Progenitor cell of endocrine pancreas (in vitro differentiated cells): ENCODE data around the gene PTH1R. TPM values are rescaled to one million over a fixed set of nuclear protein-coding genes. Genes with fewer than 3 reads are reported as not detected.
A peak's percentile ranks its signal among the peaks of the same experiment; 100 is the strongest.

ENCODE experiments used
- DNase-seq: peaks from one replicate; pipeline ENCODE4 v3.0.0; 2021; ENCODE audit warnings: low spot score; ENCODE audit not compliant: unreplicated experiment
- H3K27ac Mint-ChIP-seq: 2 replicates; pipeline ENCODE4 v1.8.0; 2021; ENCODE audit warnings: mild to moderate bottlenecking, moderate library complexity, mixed read lengths
- H3K27me3 Mint-ChIP-seq: 2 replicates; pipeline ENCODE4 v1.8.0; 2021; ENCODE audit warnings: mixed read lengths
- H3K36me3 Mint-ChIP-seq: 2 replicates; pipeline ENCODE4 v1.8.0; 2022; ENCODE audit warnings: mixed read lengths; ENCODE audit not compliant: insufficient read depth
- H3K4me1 Mint-ChIP-seq: 2 replicates; pipeline ENCODE4 v1.8.0; 2021; ENCODE audit warnings: low read depth, mixed read lengths
- H3K4me3 Mint-ChIP-seq: 2 replicates; pipeline ENCODE4 v1.8.0; 2021; ENCODE audit warnings: low read depth, mild to moderate bottlenecking, moderate library complexity, mixed read lengths
- H3K9me3 Mint-ChIP-seq: 2 replicates; pipeline ENCODE4 v1.8.0; 2021; ENCODE audit warnings: low read depth, mixed read lengths
- CTCF ChIP-seq: fragments of 200-600 bp; sonication (generic); IDR thresholded peaks from one replicate; pipeline ENCODE4 v1.5.0; 2021; ENCODE audit warnings: antibody characterized with exemption, mild to moderate bottlenecking; ENCODE audit not compliant: unreplicated experiment
- total RNA-seq: library from RNA; stranded (reverse); gene quantifications from 2 replicates; pipeline ENCODE4 v1.2.1, GENCODE V29; 2021

PTH1R gene
- total RNA-seq, 1 donor from 2014 or later = 0.26 TPM

DNA sequence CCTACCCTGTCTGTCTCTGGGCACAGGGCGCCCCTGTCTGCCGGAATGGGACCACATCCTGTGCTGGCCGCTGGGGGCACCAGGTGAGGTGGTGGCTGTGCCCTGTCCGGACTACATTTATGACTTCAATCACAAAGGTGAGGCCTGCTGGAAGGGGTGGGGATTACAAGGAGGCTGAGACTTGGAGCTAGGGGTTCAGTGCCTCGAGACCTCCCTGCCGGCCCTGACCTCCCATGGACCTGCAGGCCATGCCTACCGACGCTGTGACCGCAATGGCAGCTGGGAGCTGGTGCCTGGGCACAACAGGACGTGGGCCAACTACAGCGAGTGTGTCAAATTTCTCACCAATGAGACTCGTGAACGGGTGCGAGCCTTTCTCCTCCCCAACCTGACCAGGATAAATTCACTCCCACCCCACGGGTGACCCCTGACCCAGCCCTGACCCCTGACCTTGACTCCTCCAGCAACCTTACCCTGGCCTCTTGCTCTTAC lies 20.4 kb downstream of the PTH1R start:
- peak; percentile 26 for TF ChIP-seq CTCF
- Mint-ChIP-seq H3K27me3 (peaks cover 27% of the 10 kb centered on the region), H3K4me1 (no peaks in the 10 kb centered on the region), H3K27ac (no peak overlapping the region), H3K4me3 (no peak overlapping the region), H3K36me3 (no peaks in the 10 kb centered on the region), H3K9me3 (no peaks in the 10 kb centered on the region)
- no peak for DNase-seq

DNA sequence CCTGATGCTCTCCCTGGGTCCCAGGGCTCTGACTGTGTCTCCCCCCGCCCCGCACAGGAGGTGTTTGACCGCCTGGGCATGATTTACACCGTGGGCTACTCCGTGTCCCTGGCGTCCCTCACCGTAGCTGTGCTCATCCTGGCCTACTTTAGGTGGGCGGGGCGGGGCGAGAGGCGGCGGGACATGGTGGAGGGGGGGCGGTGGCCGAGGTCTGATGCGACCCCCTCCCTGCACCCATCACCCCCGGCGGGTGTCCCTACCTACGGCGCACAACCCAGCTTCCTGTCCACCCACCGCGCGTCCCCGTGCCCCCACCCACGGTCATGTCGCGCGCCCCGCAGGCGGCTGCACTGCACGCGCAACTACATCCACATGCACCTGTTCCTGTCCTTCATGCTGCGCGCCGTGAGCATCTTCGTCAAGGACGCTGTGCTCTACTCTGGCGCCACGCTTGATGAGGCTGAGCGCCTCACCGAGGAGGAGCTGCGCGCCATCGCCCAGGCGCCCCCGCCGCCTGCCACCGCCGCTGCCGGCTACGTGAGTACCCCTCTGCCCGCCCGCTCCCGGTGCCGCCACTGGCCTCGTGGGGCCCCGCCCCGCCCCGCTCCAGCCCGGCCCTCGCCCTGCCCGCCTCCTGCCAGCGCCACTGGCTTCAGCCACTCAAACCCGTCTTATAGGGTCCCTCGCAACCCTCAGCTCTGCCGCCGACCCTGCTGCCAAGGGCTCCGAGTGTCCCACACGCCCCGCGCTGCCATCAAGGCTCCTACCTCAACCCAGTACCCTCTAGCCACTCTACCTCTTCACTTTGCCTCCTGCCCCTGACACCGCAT lies 21.0 kb downstream of the PTH1R start:
- Mint-ChIP-seq H3K4me1 (no peaks in the 10 kb centered on the region), H3K27me3 (peaks cover 23% of the 10 kb centered on the region)
- DNase-seq = no peak

GRCh38 chr3:46899151-46900006 lies 21.9 kb downstream of the PTH1R start:
- no peak overlapping the region for H3K27ac Mint-ChIP-seq
- peaks cover 18% of the 10 kb centered on the region for H3K27me3 Mint-ChIP-seq
- no peaks in the 10 kb centered on the region for H3K9me3 Mint-ChIP-seq
- no peak for DNase-seq
- H3K4me3 Mint-ChIP-seq = no peak overlapping the region
- no peaks in the 10 kb centered on the region for H3K4me1 Mint-ChIP-seq
- H3K36me3 Mint-ChIP-seq = no peaks in the 10 kb centered on the region
- no peak for TF ChIP-seq CTCF

More for the DNA sequence above, 21.0 kb downstream of the PTH1R start:
- TF ChIP-seq CTCF = no peak
- Mint-ChIP-seq H3K4me3 (no peak overlapping the region), H3K36me3 (no peaks in the 10 kb centered on the region), H3K27ac (no peak overlapping the region), H3K9me3 (no peaks in the 10 kb centered on the region)

GRCh38 chr3:46900007-46900292 lies 22.4 kb downstream of the PTH1R start:
- H3K27me3 Mint-ChIP-seq = peaks cover 17% of the 10 kb centered on the region
- no peaks in the 10 kb centered on the region for H3K9me3 Mint-ChIP-seq
- no peaks in the 10 kb centered on the region for H3K4me1 Mint-ChIP-seq

More at GRCh38 chr3:46900007-46900292, 22.4 kb downstream of the PTH1R start:
- no peak for DNase-seq
- H3K27ac Mint-ChIP-seq = no peak overlapping the region
- no peak overlapping the region for H3K4me3 Mint-ChIP-seq
- TF ChIP-seq CTCF = no peak
- no peaks in the 10 kb centered on the region for H3K36me3 Mint-ChIP-seq
